ENCODE data around the gene GRM8.
"Not testable (repeated sequence)": the region's sequence is repeated elsewhere in the genome, so short reads cannot be mapped to it uniquely, and the experiment has no call there.

The GRM8 gene

DNA sequence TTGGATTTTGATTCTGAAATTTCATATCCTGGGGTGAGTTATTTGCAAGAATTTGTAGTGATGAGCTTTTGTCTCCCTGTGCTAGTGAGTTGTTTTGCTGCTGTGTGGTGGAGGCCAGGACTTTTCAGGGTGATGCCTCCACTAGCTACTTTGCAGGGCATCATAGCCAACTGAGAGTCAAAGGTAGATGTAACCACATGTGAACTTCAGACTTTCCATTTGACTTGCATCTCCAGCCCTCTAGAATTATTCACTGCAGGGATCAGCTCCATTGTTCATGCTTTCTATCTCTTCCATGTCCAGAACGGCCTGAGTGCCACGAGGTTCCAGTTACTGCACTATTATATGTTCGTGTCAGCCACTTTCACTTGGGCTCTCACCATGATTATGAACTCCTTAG lies 534.3 kb downstream of the GRM8 start:
- no peak for DNase-seq (ENCODE audit: low spot score)

DNA sequence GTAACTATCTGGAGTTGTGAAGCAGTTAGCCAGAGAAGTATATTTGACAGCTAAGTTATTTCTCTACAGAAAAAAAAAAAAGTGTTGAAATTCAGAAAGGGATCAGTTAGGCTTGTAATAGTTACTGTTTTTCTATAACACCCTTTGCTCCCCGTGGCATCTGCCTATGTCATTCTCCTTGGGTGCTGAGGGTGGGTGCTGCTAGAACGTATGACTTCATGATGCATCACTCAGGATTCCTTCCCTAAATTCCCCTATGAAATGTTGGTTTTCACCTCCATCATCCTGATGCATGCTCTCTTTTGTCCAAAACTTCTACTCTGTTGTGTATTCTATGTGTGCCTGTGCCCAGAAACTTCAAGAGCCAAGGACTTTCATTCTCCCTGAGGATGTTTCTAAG lies 536.4 kb downstream of the GRM8 start:
- DNase-seq (ENCODE audit: low spot score) = no peak

DNA sequence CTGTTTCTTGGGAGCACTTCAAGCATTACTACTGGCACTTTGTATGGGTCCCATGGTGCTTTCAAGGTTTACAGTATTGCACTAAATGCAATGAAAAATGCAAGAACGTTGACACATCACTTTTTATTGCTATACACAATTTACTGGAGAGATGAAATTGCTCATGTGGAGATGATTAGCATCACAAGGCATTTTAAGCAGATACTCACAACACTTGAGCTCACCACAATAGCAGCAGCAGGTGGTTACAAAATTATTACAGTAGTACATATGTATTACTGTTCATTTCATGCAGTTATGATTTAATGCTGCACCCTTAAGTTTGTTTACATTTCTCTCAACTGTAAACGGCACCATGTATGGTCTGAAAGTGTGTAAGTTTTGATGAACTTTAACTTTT lies 537.7 kb downstream of the GRM8 start:
- no peak for DNase-seq (ENCODE audit: low spot score)

DNA sequence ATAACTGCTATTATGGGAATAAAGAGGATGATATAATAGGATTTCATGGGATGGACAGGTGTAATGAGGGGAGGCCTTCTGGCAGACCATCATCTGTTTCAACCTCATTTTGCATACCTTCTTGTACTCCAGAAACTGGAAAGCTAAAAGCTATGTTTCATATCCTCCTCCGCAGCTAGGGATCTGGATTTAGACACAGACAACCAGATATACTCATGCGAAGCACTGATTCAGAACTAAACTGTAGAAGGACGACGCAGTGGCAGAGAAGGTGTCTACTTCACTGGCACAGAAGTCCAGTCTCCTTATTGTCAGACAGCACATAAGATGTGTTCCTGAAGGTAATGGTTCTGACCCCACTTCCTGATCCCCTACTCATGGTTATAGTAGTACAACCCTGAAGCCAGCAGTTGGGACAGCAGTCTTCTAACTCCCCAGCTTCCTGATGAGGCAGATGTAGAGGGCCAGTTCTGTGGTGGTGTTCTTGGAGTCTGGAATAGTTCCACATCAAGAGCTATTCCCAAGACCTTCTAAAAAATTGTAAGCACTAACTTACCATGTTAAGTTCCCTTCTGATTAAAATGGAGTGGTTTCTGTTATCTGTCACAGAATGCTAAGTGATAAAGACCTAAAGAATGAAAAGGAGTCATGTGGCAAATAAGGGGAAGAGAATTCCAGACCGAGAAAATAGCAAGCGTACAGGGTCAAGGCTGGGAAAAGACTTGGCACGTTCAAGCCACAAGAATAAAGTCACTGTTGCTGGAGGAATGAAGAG lies 550.3 kb downstream of the GRM8 start:
- DNase-seq (ENCODE audit: low spot score) = no peak

DNA sequence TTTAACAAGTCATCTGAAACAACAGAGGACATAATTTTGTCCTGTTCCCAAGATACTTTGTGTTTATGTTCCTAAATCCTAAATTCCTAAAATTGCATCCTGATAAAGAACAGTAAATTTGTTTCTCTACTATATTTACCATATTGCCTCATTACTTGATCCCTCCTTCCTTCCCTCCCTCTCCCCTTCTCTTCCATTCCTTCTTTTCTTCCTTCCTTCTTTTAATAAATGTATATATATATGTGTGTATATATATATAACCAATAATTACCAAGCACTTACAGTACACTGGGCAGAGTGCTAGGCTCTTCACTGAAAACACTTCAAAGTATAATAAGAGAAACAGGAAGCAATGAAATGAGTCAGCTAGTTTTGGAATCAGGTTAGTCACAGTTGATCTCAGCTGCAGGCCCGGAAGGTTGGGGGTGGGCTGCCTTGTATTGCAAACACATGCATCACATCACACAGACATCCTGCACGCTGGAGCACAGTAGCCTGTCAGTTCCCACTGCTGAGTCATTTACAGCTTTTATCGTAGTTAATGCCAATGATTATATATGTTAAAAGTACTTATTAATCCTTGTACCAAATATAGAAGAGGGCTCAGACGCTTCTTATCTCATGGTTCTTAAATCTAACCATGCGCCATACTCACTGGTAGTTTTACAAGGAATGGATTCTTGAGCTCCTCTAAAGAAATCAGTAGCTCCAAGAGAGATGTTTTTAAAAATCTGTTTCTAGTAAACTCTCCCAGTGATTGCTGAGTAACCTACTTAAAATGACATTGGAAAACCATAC lies 551.7 kb downstream of the GRM8 start:
- no peak for DNase-seq (ENCODE audit: low spot score)

DNA sequence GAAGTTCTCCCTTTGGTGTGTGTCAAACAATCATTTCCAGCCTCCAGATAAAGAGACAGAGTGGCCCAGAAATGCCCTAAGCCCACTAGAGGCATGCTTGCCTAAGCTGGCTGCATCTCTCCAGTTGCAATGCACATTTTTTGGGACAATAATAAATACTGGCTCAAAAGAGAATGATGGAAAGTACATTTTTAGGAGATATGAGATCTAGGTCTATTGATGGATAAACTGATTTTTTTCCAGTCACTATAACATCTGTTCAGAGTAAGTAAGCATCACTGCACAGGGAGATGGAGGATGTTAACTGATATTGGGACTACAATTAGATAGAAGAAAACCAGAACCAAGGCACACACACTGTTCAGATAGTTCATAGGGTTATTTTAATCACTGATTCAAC lies 553.0 kb downstream of the GRM8 start:
- DNase-seq (ENCODE audit: low spot score) = no peak

DNA sequence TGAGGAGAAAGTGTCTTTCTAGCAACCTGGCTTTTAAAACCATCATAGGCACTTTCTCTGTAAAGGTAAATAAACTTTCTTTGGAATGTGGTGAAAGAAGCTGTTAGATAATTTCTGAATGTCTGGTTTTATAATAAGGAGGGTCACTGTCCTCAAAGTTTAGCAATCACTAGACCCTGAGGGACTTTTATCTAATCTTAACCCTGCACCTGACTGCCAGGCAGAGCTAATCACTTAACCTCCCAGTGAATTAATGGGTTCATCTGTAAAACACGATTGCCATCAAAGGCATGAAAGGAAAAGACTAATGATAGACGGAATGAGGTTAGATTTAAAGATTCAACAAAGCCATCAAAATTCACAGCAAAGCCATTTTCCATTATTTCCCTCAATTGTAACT lies 553.8 kb downstream of the GRM8 start:
- no peak for DNase-seq (ENCODE audit: low spot score)

DNA sequence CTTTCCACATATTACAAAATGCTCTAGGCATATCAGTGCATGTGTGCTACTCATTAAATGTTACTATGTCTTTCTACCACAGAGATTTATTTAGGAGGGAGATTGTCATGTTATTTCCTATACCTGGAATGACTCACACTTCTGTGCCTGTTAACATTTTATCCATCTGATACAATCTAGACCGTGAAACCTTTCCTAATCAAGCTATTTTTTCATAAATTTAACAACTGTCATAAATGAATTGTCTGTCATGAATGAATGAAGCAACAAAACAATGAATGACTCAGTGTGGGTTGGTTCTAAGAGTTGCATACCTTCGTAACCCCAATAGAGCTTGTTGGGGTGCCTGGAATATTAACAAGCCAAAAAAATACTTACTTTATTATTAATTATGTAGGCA lies 554.3 kb downstream of the GRM8 start:
- no peak for DNase-seq (ENCODE audit: low spot score)

DNA sequence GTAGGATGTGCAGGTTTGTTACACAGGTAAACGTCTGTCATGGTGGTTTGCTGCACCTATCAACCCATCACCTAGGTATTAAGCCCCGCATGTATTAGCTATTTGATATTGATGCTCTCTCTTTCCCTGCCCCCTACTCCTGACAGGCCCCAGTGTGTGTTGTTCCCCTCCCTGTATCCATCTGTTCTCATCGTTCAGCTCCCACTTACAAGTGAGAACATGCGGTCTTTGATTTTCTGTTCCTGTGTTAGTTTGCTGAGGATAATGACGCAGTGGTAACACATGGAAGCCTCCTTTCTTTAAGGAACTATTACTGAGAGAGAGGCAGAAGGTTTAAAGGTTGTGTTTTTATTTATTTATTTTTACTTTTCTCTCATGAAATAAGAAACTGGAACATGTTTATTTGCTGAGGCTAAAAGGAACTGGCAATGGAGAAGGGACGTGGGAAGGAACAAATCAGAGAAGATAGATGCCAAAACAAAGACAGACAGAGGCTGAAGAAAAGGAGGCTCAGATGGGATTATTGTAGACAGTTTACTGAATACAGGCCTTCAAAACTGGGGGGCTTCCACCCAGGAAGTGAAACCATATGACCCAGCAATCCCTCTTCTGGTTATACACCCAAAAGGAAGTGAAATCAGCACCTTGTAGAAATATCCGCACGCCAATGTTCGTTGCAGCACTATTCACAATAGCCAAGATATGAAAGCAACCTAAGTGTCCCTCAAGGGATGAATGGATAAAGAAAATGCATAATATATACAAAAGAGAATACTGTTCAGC lies 556.3 kb downstream of the GRM8 start:
- no peak for DNase-seq (ENCODE audit: low spot score)

DNA sequence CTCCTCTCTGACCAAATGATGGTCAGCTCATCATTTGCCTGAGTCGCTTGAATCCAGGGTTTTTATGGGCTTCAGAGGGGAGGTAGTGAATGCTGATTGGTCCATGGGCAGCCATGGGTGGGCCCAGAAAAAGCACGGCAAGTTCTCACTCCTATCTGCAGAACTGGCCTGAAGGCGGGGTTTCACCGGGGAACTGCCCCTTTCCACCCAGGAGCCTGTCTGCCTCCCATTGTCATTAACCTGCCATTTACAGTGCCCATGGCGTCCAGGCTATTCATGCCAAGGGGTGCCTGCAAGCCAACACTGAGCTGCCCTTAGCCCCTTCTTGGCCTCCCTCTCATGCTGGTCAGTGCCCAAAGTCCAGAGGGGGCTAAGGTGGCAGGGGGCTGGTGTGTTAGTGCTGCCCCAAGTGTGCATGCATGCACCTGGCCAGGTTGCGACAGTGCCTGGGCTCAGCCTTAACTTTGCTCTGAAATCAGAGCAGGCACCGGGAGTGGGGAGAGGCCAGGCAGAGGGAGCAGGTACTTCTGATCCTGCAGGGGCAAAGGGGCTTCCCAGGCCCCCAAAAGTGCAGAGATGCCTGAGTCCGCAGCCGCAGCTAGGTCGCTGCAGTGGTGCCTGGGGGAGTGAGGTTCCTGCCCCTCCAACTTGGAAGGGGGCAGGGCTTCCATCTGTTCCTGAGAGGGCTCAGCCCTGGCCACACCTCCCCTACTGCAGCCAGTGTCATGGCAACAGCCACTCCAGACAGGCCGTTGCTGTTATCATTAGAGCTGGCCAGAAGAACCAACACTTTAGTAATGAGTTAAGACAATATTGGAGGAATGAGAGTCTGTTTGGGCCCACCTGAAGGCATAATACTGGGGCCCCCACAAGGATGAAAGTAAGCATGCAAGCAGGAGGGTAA lies 561.6 kb downstream of the GRM8 start:
- no peak for DNase-seq (ENCODE audit: low spot score)

DNA sequence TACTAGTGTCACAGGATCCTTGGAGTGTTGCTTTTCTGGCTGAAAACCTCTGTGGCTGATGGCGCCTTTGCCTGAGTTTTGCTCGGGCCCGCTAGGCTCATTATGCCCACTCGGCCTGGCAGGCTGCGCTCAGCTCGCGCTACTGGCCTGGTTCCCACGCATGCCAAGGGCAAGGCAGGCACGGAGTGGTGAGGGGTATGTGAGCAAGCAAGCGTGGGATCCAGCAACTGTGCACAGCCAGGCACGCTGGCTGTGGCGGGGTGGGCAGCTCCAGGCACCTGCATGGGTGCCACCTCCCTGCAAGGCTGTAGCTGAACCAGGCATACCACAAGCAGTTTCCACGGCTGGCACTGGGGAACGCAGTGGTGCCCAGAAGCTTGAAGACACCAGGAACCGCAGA lies 562.6 kb downstream of the GRM8 start:
- DNase-seq (ENCODE audit: low spot score) = no peak

DNA sequence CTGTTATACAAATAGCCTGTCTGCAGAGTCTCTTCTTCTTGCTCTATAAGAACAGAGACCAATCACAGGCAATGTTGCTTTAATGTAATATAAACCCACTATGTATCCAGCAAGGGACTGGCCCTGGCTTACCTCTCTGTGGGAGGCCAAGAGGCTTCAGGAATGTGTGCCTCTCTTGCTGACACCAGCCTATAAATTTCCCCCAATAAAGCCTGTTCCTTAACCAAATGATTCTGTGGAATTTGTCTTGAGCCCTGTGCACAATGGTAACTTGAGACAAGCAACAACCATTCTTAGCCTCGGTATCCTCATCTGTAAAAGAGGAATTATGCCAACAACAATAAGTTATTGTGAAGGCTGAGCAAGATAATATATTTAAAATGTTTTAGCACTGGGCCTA lies 563.7 kb downstream of the GRM8 start:
- DNase-seq (ENCODE audit: low spot score) = no peak

DNA sequence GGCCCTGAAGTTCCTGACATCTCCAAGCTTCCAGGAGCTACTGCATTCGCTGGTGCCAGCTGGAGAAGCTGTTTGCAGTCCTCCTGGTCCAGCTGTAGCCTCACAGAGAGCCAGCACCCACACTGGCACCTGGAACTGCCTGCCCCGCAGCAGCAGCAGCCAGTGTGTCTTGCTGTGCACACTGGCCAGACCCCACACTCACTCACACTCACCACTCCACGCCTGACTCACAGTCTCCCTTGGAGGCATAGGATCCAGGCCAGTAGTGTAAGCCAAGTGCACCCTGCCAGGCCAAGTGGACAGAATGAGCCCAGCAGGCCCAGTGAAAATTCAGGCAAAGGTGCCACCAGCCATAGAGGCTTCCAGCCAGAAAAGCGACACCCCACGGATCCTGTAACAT lies 566.3 kb downstream of the GRM8 start:
- no peak for DNase-seq (ENCODE audit: low spot score)

DNA sequence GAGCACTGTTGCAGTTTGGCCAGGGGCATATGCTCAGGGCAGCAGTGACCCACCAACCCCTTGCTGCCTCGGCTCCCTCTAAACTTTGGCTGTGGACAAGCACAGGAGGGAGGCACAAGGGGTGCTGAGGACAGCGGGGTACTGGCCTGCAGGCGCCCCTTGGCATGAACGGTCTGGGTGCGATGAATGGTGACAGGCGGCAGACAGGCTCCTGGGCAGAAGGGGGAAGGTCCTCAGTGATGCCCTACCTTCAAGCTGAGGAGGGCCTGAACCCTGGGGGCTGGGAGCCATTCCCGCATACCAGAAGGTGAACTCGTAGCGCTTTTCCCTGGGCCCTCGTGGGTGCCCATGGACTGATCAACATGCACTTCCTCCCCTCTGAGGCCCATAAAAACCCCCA lies 567.1 kb downstream of the GRM8 start:
- DNase-seq (ENCODE audit: low spot score) = no peak

DNA sequence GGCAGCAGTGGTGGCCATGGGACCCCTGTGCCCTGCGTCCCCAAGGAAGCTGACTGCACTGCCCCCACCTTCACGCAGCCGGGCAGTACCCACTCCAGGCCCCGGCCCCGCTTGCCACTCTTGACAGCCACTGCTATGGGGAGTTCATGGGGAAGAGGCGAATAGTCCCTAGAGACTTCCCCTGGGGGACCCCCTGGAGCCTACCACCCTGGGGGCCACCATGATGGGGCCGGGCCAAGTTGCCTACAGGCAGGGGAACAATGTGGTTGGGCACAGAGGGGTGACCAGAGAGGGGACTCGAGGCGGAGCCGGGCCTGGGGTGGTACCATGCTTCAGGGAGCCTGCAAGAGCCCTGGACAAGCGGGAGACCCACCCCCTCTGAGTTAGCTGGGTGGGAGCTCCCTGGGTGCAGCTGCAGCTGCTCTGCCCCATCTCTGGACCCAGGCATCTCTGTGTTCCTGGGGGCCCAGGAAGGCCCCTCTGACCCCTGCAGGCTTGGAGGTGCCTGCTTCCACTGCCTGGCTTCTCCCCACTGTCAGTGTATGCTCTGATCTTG lies 567.6 kb downstream of the GRM8 start:
- no peak for DNase-seq (ENCODE audit: low spot score)

DNA sequence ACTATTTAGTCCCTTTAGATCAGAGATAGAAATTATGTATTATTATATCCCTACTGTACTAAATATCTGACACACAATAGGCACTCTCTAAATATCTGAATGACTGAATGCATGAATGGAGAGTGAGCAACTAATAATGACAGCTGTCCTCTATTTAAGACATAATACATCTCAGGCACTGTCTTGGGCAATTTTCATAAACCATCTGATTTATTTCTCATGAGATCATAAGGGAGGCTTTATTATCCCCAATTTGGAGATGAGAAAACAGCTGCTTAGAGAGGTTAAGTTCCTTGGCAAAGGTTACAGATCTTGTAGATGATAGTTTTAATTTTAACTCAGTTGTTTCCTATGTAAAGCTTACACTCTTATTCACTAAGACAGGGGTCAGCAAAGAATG lies 570.6 kb downstream of the GRM8 start:
- no peak for DNase-seq (ENCODE audit: low spot score)

DNA sequence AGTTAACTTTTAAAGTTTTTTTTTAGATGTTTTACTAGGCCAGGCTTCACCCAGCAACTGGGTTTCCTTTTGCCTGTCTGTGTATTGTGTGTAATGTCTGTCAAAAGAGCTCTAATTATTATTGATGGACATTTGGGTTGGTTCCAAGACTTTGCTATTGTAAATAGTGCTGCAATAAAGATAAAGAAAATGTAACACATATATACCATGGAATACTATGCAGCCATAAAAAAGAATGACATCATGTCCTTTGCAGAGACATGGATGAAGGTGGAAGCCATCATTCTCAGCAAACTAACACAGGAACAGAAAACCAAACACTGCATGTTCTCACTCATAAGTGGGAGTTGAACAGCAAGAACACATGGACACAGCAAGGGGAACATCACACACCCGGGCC lies 584.0 kb downstream of the GRM8 start:
- not testable (repeated sequence) for DNase-seq (ENCODE audit: low spot score)

DNA sequence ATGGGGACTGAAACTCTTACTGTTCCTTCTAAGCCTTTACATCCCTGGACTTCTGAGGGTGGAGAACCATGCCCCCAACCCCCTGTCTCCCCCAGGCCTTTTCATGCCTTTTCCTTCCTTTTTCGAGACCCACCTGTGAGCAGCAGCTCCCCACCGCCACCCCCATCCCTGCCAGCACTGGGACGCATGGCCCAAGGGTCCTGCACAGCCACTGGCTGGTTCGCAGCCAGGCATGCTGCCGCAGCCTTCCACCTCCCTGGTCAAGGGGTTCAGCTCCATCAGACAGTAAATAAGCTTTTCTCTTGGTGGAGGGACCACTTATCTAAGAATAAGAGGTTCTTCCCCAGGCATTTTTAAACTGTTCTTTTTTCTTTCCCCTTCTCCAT lies 584.4 kb downstream of the GRM8 start:
- no peak for DNase-seq (ENCODE audit: low spot score)

DNA sequence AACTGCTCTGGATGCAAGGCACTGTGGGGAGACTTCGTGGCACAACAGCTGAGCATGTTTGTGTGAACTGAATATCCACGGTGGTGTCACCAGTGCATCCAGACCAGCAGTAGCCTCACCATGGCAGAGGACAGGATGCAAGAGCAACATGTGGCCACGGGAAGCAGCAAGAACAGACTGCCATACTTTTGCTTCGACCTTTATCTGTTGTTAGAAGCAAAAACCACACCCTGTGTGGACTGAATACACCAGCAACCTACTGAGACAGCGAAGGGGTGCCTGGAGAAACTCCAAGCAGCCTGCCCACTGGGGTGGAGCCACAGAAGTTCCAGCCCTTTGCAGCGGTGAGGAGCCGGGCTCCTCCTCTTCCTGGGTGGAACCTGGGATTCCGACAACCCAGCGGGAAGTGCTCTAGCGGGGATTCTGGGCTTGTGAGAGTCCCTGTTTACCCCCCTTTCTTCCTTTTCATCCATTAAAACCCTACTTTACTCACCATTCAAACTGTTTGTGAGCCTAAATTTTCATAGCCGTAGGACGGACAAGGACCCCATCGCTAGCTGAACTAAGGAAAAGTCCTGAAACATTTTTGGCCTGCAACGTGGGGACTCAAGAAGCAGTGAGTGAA lies 584.9 kb downstream of the GRM8 start:
- DNase-seq (ENCODE audit: low spot score) = no peak

DNA sequence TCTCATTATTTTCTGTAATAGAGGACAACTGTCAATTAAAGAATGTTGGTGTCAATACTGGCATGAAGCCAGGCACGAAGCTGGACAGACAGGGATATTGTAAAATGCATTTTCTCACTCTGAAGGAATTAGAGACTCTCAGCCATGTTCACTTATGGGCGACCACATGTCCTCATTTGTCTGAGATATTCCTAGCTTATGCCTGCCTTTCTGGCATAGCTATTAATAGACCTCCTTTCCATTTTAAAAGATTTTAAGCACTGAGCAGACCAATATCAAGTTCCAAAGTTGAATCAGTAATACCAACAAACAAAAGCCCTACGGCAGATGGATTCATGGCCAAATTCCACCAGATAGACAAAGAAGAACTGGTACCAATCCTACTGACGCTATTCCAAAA lies 589.9 kb downstream of the GRM8 start:
- no peak for DNase-seq (ENCODE audit: low spot score)

DNA sequence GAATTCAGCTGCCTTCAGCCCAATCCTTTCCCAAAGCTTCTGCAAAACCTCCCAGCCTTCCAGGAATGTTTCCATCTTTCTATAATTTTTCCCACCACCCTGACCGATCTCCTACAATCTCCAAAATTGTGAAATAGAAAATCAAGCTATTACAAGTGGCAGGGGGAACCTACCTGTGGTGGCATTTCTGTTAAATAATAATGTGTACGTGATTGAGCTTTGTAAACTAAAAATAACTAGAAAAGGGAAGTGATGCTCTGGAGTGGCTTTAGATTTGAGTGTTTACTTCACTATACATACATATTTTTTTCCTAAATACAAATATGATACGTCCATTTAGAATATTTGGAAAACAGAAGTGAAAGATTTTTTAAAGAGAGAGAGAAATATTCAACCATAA lies 593.6 kb downstream of the GRM8 start:
- DNase-seq (ENCODE audit: low spot score) = no peak
